A549 (cell line): Measurements from ENCODE around the gene ANO9.

ENCODE experiments used
- CTCF ChIP-seq: fragments of >200 bp; sonication (Bioruptor Twin); formaldehyde crosslinking; IDR thresholded peaks from 3 replicates; pipeline ENCODE4 v1.5.1; 2016
- ELK1 ChIP-seq: fragments of 150-350 bp; IDR thresholded peaks from 2 replicates; pipeline ENCODE4 v1.6.1; 2014; ENCODE audit warnings: low read depth, mild to moderate bottlenecking, low read length
- FOSB ChIP-seq: fragments of 250-450 bp; sonication (Bioruptor Pico); IDR thresholded peaks from 2 replicates; pipeline ENCODE4 v1.5.0; 2020; ENCODE audit warnings: mild to moderate bottlenecking, moderate library complexity
- MAFK ChIP-seq: fragments of 450-650 bp; IDR thresholded peaks from 2 replicates; pipeline ENCODE4 v1.6.1; 2014; ENCODE audit not compliant: partially characterized antibody
- PHF8 ChIP-seq: fragments of 200-600 bp; sonication (generic); IDR thresholded peaks from 2 replicates; pipeline ENCODE4 v1.6.1; 2016; ENCODE audit warnings: low read depth, mild to moderate bottlenecking, antibody characterized with exemption, moderate library complexity, borderline replicate concordance
- SREBF2 ChIP-seq: fragments of 450-650 bp; IDR thresholded peaks from 2 replicates; pipeline ENCODE4 v1.6.1; 2014; ENCODE audit warnings: mild to moderate bottlenecking, moderate library complexity
- TF ChIP-seq, protein P1 (sequence below): fragments of 200-600 bp; sonication (generic); IDR thresholded peaks from 2 replicates; pipeline ENCODE4 v1.6.1; 2016; ENCODE audit warnings: antibody characterized with exemption, mild to moderate bottlenecking, moderate library complexity
- TF ChIP-seq, protein P2 (sequence below): fragments of 450-650 bp; IDR thresholded peaks from 2 replicates; pipeline ENCODE4 v1.6.1; 2014; ENCODE audit warnings: antibody characterized with exemption

DNA sequence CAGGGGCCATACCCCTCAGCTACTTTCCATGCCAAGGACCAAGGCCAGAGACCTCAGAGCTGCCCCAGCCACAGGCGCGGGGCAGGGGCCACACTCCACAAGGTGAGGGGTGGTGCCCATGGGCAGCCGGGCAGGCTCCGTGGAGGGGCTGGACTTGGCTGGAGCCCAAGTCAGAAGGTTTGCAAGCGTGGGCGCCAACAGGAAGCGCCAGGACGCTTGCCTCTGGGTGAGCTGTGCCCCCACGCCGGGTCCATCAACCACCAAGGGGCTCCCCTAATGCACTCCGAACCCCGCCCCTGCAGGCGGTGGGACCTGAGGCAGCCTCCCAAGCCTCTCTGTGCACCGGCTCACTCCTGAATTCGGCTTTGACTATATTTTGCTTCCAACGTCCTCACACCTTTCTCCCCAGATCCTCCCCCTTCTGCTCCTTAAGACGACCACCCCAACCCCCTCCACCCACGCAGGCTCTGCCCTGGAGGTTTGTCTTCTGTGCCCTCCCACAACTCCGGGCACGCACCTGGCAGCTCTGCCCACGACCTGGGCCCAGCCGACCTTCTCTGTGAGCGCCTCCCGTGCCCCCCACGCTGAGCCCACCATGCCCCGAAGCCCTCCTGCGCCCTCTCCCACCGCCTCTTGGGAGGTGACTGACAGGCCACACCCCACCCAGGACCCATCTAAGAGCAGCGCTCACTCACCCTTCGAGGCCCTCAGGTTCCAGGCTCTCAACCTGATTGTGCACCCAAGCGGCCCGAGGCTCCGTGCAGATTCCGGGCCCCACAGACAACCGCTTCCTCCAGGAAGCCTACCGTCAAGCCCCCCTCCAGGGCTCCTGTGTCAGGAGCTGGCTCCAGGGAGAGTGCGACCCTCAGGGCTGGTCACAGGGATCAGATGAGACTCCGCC lies 50.4 kb downstream of the ANO9 start:
- TF ChIP-seq SREBF2: no peak
- TF ChIP-seq CTCF: no peak
- TF ChIP-seq ELK1: no peak
- no peak for TF ChIP-seq PHF8
- TF ChIP-seq, protein P1, sequence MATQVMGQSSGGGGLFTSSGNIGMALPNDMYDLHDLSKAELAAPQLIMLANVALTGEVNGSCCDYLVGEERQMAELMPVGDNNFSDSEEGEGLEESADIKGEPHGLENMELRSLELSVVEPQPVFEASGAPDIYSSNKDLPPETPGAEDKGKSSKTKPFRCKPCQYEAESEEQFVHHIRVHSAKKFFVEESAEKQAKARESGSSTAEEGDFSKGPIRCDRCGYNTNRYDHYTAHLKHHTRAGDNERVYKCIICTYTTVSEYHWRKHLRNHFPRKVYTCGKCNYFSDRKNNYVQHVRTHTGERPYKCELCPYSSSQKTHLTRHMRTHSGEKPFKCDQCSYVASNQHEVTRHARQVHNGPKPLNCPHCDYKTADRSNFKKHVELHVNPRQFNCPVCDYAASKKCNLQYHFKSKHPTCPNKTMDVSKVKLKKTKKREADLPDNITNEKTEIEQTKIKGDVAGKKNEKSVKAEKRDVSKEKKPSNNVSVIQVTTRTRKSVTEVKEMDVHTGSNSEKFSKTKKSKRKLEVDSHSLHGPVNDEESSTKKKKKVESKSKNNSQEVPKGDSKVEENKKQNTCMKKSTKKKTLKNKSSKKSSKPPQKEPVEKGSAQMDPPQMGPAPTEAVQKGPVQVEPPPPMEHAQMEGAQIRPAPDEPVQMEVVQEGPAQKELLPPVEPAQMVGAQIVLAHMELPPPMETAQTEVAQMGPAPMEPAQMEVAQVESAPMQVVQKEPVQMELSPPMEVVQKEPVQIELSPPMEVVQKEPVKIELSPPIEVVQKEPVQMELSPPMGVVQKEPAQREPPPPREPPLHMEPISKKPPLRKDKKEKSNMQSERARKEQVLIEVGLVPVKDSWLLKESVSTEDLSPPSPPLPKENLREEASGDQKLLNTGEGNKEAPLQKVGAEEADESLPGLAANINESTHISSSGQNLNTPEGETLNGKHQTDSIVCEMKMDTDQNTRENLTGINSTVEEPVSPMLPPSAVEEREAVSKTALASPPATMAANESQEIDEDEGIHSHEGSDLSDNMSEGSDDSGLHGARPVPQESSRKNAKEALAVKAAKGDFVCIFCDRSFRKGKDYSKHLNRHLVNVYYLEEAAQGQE: no peak
- TF ChIP-seq FOSB (CRISPR knock-in tag): no peak
- TF ChIP-seq, protein P2, sequence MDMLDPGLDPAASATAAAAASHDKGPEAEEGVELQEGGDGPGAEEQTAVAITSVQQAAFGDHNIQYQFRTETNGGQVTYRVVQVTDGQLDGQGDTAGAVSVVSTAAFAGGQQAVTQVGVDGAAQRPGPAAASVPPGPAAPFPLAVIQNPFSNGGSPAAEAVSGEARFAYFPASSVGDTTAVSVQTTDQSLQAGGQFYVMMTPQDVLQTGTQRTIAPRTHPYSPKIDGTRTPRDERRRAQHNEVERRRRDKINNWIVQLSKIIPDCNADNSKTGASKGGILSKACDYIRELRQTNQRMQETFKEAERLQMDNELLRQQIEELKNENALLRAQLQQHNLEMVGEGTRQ: no peak
- no peak for TF ChIP-seq MAFK
